ENCODE data around the gene TSG101.
A peak's percentile ranks its signal among the peaks of the same experiment; 100 is the strongest.

The TSG101 gene

DNA sequence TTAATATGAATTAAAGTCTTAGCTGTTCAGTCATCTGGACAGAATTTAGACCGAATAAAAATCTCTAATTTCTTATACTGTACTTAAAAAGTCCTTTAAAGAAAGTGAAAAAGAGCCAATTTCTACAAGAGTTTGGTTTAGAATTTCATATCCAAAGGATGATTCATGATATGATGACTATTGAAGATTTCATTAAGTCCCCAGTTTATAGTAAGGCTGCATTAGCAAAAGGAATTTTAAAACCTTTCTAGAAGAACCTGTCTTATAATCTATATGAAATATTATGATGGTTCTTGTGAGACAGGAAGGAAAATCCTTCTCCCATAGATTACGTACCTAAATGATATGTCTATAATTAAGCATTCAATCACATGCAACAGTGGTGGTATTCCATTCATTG is 34.8 kb downstream of the TSG101 start:
- no peak for DNase-seq

GRCh38 chr11:18490736-18491485 is 35.8 kb downstream of the TSG101 start:
- DNase-seq: no peak

- no peak for DNase-seq
These were observed 36.4 kb downstream of the TSG101 start for GRCh38 chr11:18490319-18490718.

DNA sequence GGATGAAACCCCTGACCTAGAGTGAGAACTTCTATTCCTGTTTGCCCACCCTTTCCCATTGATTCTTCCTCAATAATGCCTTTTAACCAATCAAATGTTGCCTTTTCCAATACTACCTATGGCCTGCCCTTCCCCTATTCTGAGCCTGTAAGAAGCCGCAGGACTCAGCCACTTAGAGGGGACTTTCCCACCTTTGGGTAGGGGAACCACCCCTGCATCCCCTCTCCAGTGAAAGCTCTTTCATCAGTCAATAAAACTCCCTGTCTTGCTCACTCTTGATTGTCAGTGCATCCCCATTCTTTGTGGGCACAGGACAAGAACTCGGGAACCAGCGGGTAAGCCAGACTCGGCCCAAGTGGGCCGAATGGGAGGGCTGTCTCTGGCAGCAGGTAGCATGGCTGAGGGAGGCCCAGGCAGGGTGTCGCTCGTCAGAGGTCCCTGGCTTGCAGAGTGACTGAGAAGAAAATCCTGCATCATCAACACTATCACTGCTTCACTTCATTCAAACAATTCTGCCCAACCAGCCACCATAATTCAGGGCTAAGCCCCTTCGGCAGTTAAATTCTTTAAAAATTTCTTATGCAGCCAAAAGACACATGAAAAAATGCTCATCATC is 40.7 kb downstream of the TSG101 start:
- no peak for DNase-seq

DNA sequence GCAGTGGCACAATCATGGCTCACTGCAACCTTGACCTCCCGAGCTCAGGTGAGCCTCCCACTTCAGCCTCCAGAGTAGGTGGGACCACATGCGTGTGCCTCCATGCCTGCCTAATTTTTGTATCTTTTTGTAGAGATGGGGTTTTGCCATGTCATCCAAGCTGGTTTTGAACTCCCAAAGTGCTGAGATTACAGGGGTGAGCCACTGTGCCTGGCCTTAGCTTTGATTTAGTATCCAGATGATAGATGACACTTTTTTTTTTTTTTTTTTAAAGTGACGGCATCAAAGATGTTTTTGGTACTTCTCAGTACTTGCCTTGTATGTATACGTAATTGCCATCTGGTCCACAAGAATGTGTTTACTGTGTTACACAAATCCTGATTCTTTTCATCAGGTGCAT is 47.7 kb downstream of the TSG101 start:
- no peak for DNase-seq

- DNase-seq: no peak
These were observed 54.2 kb downstream of the TSG101 start for GRCh38 chr11:18472587-18472986.

GRCh38 chr11:18471995-18472394 is 54.7 kb downstream of the TSG101 start:
- no peak for DNase-seq

GRCh38 chr11:18468961-18469360 is 57.8 kb downstream of the TSG101 start:
- DNase-seq: no peak

DNA sequence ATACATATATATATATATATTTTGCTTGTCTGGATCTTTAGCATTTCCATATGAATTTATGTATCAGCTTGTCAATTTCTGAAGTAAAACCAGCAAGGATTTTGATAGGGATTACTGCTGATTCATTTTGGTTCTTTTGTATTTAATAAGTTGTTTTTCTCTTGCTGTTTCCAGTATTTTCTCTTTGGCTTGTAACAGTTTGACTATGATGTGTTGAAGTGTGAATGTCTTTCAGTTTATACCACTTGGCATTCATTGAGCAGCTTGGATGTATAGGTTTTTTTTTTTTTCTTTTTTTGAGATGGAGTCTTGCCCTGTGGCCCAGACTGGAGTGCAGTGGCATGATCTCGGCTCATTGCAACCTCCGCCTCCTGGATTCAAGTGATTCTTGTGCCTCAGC is 58.7 kb downstream of the TSG101 start:
- no peak for DNase-seq

- DNase-seq: no peak
These were observed 60.3 kb downstream of the TSG101 start for GRCh38 chr11:18466402-18466801.

GRCh38 chr11:18463439-18463838 is 63.3 kb downstream of the TSG101 start:
- no peak for DNase-seq

- DNase-seq: no peak
These were observed 64.8 kb downstream of the TSG101 start for GRCh38 chr11:18461909-18462308.

GRCh38 chr11:18459634-18460033 is 67.1 kb downstream of the TSG101 start:
- DNase-seq: no peak

- no peak for DNase-seq
These were observed 69.3 kb downstream of the TSG101 start for GRCh38 chr11:18457450-18457849.

- DNase-seq: no peak
These were observed 70.9 kb downstream of the TSG101 start, which contains the start of gene LDHAL6A for GRCh38 chr11:18455686-18456372. Gene LDHAL6A (plus strand): TSS chr11:18455856. CDS start chr11:18456681, 825 bp downstream.

DNA sequence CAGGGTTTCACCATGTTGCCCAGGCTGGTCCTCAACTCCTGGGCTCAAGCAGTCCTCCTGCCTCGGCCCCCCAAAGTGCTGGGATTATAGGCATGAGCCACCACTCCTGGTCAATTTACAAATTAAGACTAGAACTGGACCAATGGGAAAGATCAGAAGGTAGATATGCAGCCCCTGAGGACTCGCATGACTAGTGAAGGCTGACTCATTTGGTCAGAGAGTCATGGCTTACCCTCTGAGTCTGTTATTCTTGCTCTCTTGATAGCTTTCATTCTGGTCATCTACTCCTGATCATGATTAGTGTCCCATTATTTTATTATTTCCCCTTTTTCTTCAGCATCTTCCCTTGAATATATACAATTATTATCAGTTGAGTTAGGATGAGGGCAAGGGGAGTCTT is 73.8 kb downstream of the TSG101 start:
- DNase-seq: no peak

GRCh38 chr11:18449251-18449650 is 77.5 kb downstream of the TSG101 start:
- DNase-seq: peak; percentile 75 to 82

DNA sequence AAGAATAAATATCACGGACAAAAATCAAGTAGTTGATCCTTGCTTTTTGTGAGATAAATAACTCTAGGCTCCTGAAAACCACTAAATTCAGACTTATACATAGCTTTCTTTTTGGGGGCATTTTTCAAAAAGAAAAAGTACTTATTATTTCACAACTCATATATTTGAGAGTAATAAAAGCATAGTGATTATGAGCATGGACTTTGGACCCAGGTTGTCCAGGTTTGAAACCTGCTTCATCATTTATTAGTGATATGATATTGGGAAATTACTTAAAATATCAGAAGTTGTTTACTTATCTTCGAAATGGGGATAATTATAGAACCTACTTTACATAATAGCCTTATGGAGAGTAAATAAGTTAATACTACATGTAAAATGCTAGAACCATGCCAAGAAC is 88.1 kb downstream of the TSG101 start:
- no peak for DNase-seq

Data from inflammatory macrophage (primary cell).